CD4-positive, alpha-beta T cell treated with Interleukin-6 at 100 ng/mL for 8 hours (primary cell): ENCODE results near the gene VSIG10.
"Not testable (repeated sequence)": the region's sequence is repeated elsewhere in the genome, so short reads cannot be mapped to it uniquely, and the experiment has no call there.

Source experiments
- DNase-seq: peaks from one replicate; pipeline ENCODE4 v3.0.0-alpha.2; 2020; ENCODE audit warnings: mixed read lengths, low spot score

VSIG10 gene

DNA sequence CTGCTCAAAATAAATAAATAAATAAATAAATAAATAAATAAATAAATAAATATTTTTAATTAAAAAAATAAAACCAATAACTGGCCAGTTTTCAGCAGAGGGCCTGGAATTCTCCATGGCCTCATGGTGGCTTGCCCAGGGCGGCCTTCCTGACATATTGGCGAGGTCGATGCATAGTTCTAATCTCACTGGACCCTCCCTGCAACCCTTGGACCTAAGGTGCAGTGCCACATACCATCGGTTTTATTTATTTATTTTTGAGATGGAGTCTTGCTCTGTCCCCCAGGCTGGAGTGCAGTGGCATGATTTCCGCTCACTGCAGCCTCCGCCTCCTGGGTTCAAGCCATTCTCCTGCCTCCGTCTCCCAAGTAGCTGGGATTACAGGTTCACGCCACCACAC is 3.9 kb upstream of the VSIG10 start:
- no peak for DNase-seq

GRCh38 chr12:118107011-118107410 is 3.2 kb upstream of the VSIG10 start:
- DNase-seq, result no peak

- no peak for DNase-seq
Observed at GRCh38 chr12:118103201-118103600, 610 bp downstream of the VSIG10 start.

GRCh38 chr12:118102609-118103008 is 1.2 kb downstream of the VSIG10 start:
- DNase-seq, result no peak

GRCh38 chr12:118102070-118102469 is 1.7 kb downstream of the VSIG10 start:
- DNase-seq, result no peak

DNA sequence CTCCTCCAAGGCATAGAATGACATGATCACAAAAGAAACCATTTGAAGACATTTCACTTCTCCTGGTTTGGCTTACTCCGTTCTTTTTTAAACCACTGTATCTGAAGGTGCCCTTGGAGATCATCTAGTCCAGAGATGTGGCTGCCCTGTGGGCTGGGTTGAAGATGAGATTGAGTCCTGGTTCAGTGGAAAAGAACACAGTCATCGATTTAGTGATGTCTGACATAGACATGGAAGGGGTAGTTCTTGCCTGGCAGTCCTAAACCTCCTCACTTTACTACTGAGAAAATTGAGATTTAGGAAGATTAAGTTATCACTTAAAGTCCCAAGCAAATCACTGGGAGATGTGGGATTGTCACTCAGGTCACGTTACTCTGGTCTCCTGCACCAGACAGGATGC is 2.8 kb downstream of the VSIG10 start:
- no peak for DNase-seq

GRCh38 chr12:118098911-118099671 is 4.7 kb downstream of the VSIG10 start:
- DNase-seq, result no peak

GRCh38 chr12:118098401-118098800 is 5.4 kb downstream of the VSIG10 start:
- DNase-seq, result no peak

DNA sequence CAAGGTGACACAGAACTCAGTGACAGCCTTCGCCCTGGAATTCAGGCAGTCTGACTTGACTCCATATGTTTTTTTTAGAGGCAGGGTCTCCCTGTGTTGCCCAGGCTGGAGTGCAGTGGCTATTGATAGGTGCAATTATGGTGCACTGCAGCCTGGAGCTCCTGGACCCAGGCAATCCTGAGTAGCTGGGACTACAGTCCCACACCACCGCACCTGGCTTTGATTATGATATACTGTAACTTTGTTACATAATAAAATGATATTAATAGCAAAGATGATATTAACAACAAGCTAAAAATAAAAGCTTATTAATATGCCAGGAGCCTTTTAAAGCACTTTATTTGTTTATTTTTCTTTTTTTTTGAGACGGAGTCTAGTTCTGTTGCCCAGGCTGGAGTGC is 9.8 kb downstream of the VSIG10 start:
- no peak for DNase-seq

GRCh38 chr12:118089782-118090181 is 14.0 kb downstream of the VSIG10 start:
- no peak for DNase-seq

DNA sequence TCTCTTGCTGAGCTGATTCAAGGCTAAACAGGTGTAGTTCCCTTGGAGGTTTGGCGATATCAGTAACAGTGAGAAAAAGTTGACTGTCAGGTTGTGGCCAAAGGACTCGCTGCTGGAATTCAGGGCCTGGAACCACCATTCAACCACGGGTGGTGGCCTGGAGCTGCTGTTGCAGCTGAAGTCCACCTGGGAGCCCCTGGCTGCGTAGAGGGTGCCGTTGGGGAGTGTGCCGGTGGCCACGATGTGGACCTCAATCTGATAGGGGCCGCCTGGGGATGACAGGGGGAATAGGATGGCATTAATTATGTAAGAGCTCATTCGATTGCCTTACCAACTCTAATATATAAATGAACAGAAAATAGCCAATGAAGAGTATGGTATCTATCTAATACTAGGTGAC is 21.6 kb downstream of the VSIG10 start:
- no peak for DNase-seq

- not testable (repeated sequence) for DNase-seq
Observed at GRCh38 chr12:118081521-118081920, 22.3 kb downstream of the VSIG10 start.

GRCh38 chr12:118073768-118074167 is 30.0 kb downstream of the VSIG10 start:
- no peak for DNase-seq

GRCh38 chr12:118070650-118071049 is 33.2 kb downstream of the VSIG10 start:
- DNase-seq, result no peak

DNA sequence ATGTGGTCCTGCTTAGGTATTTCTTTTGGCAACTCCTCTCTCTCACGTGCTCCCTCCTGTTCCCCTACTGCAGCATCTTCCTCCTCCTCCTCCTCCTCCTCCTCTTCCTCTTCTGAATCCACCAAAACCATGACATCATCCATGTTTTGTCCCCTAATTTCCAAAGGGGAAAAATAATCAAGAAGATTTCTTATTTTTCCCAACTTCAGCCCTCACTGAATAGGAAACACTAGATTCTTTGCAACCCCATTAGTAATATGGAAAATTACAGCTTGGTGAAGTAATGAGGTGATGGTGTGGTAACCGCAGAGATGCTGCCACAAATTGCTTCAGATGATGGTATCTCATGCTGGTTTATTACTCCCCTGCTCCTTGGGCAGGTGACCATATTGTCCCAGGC is 35.4 kb downstream of the VSIG10 start:
- DNase-seq, result no peak

GRCh38 chr12:118065380-118065779 is 38.4 kb downstream of the VSIG10 start:
- DNase-seq, result no peak

- DNase-seq, result peak; percentile 16
Observed at GRCh38 chr12:118064608-118065007, 39.2 kb downstream of the VSIG10 start.

DNA sequence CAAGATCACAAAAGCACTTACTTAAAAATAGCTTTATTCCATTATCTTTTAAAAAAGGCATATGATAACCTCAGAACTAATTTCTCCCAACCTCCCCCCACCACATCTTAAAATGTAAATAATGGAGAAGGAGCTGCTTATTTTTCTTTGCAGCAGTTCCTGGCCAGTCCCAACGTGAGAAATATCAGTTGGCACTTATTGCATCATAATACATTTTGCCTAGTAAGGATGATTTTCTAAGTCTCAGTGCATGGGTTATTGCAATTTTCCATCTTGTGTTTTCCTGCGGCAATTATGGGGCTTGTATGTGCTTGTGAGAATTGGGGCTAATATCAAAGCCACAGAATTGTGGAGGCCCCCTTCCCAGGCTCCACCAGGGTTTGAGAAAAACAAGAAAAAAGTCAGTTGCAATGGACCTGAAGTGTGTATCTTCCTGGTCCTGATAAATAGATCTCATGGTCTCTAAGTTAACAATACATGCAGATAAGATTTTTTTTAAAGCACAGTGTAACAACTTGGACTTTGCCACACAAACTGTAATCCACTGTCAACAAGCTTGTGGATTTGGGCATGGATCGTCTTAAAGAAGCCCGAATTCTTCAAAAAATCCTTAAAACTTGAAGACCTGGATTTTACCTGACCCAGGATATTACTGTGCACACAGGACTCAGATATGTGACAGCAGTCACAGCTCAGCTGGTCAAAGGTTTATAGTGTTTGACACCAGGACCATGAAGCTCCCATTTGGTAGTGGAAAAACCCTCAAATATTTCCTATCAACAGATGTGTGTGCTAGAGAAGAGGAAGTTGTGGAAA is 40.0 kb downstream of the VSIG10 start:
- no peak for DNase-seq

DNA sequence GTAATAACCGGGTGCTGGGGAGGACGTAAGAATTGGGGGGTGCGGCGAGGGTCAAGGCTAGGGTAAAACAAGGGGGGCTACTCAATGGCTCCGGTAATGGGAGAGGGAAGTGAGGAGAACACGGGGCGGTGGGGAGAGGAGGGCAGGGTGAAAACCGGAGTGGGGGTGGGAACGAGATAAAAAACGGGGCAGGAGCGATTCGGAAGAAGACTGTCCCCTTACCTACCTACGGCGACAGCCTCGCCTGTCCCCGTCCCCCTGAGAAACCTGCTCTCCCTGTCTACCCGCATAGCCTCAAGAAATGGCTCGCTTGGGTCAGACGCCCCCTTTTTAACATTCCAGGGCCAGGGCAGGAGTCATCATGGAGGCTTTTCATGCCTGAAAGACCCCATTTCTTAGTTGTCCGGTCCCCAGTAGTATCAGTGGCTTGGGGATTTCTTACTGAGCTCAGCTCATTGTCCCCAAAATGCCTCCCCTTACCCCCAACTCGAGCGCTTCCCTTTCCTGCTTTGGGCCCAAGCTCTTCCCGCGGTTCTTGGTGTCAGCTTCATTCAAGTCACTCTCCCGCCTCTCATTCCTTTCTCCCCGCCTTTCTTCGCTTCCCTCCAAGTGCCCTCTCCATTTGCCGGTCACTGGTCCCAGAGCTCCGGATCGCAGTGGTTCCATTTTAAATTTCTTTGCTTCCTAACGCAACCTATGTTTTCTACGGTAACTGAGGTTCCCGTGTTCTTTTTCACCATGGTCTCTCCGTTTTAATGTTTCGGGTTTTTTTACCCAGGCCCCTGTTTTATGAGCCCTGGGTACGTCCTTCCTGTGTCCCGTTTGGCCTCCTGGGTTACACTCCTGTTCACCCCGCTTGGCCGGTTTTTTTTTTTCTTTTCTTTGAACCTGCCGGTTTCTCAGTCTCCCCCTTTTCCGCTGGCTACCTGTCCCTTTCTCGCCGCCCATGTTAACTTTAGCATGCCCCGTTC is 41.7 kb downstream of the VSIG10 start:
- no peak for DNase-seq

GRCh38 chr12:118061011-118061872 is 42.6 kb downstream of the VSIG10 start, which contains the start of gene WSB2:
Gene WSB2, minus strand, starts transcription at chr12:118061179. Its CDS starts 131 bp downstream, at chr12:118061048.
- peak; percentile 32 for DNase-seq
